ENCODE data around the gene DISC1.

- no peak for TF ChIP-seq POLR2A (IDR thresholded peaks at IDR 0.05; ENCODE audit: low read depth, low read length)
- TF ChIP-seq JUN (IDR thresholded peaks at IDR 0.05; ENCODE audit: borderline replicate concordance, insufficient read depth, insufficient read length, low read depth) = no peak
- no peak for TF ChIP-seq CTCF (IDR thresholded peaks at IDR 0.05; ENCODE audit: extremely low read depth in 1 of 2, insufficient read depth in 1 of 2, low read depth in 1 of 2, low read length in 2 of 2)
- no peak for TF ChIP-seq EZH2 (IDR thresholded peaks at IDR 0.05; ENCODE audit: borderline replicate concordance, low read depth, low read length, severe bottlenecking)
- no peak for TF ChIP-seq MAX (IDR thresholded peaks at IDR 0.05; ENCODE audit: insufficient read depth, insufficient read length)
- TF ChIP-seq POLR2AphosphoS5 (IDR thresholded peaks at IDR 0.05; ENCODE audit: insufficient read depth, low read depth, low read length) = no peak
- no peak for TF ChIP-seq FOS (IDR thresholded peaks at IDR 0.05; ENCODE audit: borderline replicate concordance, insufficient read depth, low read length)
- TF ChIP-seq GATA2 (IDR thresholded peaks at IDR 0.05; ENCODE audit: insufficient read depth, insufficient read length, low read depth, low read length) = no peak
- TF ChIP-seq MYC (IDR thresholded peaks at IDR 0.05; ENCODE audit: low read depth, low read length) = no peak
These were observed 304.6 kb downstream of the DISC1 start for GRCh38 chr1:231931146-231931545.
